GM18519 (cell line): ENCODE measurements around the gene PPM1G.
"Not testable (repeated sequence)": the region's sequence is repeated elsewhere in the genome, so short reads cannot be mapped to it uniquely, and the experiment has no call there.

ENCODE experiments used
- ATAC-seq: cut with Tn5 transposase; IDR thresholded peaks from one replicate; pipeline ENCODE4 v1.9.1; 2021; ENCODE audit warnings: mild to moderate bottlenecking, moderate library complexity; ENCODE audit not compliant: unreplicated experiment, low FRiP score

PPM1G gene

GRCh38 chr2:27409321-27410073 lies at the start of gene PPM1G:
Gene PPM1G (minus strand): TSS chr2:27409591. CDS start chr2:27409422, 169 bp downstream.
- ATAC-seq: peak; percentile 74

DNA sequence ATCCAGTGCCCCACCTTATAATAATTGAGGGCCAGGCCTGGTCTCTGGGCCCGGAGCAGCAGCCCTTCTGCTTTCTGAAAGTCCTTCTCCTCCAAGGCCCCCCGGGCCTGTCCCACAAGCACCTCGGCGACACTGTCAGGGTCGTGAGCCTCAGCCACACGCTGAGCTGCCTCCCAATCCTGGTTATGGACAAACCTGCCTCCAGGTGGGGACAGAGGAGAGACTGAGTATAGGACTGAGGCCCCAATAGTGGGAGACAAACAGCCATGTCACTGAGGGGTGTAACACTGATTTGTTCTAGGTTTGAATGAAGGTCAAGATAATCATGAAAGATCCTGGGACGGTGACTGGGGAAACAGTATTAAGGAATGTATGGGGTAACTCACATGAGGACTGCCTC lies 44.6 kb upstream of the PPM1G start:
- no peak for ATAC-seq

DNA sequence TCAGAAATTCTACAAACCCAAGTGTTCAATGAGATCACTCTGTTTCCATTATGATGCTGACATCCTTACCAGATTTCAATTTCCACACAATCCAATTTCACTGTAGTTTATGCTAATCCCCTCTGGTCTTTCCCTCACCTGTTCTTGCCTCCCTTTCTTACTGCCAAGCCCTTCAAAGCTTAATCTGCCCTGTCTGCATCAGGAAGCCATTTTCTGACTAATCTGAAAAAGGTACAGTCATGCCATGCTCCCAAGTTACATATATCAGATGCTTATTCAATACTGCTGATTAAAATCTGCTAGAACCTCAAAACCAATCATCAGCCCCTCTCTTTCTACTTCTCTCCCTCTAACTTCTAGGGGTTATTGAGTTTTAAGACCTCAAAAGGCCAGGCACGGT lies 41.7 kb upstream of the PPM1G start:
- ATAC-seq: no peak

DNA sequence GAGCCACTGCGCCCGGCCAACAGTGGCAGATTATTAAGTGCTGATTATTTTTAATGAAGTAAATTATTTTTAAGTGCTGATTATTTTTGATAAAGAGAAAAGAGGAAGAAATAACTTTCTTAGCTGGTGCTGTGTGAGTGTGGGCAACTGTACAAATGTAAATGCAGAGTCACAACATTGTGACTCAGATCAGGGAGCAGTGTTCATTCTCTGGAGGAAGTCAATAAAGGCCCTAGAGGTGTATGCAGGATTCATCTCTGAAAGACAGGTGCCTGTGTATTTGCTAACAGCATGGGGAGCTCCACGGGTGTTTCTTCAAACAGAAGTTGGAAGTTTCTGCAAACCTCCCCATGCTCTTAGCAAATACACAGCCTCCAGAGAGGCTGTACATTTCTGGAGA lies 39.0 kb upstream of the PPM1G start:
- ATAC-seq: no peak

GRCh38 chr2:27446057-27446456 lies 36.7 kb upstream of the PPM1G start:
- no peak for ATAC-seq

DNA sequence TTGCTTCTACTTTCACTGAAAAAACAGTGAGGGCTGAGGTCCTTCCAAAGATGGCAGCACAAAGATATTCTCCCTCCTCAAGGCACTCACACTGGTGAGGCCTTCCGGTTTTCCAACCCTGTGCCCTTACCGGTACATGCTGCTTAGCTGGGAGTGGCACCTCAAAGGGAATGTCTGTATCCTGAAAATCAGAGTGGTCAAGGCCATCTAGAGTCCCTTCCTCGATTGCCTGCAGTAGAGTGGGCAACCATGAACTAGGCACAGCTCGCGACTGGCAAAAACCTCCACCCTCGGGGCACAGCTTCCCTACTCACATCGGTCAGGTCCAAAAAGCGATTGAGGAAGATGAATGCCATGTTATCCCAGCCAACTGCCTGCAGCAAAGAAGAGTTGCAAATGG lies 36.2 kb upstream of the PPM1G start:
- ATAC-seq: no peak

DNA sequence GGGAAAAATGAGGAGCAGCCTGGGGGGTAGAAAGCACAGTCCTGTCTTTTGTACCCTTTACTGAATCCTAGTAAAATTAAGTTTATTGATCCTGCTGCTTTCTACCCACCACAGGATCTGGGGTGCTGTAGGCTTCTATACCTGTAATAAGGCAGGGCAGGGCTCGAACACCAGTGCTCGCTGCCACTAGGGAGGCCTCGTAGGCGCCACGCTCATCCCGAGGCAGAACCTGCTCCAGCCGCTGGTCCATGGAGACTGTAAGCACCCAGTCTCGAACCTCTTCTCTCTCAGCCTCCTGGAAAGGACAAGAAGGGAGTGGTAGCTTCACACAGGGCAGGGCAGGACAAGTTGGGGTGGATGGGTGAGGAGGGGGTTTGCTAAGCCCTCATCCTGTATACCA lies 35.8 kb upstream of the PPM1G start:
- ATAC-seq: no peak

- no peak for ATAC-seq
Measured at GRCh38 chr2:27442920-27443282, 33.5 kb upstream of the PPM1G start.

- no peak for ATAC-seq
Measured at GRCh38 chr2:27441958-27442919, 32.8 kb upstream of the PPM1G start, which contains the start of gene KRTCAP3. Gene KRTCAP3 (plus strand): TSS chr2:27442381. CDS start chr2:27442413, 32 bp downstream.

DNA sequence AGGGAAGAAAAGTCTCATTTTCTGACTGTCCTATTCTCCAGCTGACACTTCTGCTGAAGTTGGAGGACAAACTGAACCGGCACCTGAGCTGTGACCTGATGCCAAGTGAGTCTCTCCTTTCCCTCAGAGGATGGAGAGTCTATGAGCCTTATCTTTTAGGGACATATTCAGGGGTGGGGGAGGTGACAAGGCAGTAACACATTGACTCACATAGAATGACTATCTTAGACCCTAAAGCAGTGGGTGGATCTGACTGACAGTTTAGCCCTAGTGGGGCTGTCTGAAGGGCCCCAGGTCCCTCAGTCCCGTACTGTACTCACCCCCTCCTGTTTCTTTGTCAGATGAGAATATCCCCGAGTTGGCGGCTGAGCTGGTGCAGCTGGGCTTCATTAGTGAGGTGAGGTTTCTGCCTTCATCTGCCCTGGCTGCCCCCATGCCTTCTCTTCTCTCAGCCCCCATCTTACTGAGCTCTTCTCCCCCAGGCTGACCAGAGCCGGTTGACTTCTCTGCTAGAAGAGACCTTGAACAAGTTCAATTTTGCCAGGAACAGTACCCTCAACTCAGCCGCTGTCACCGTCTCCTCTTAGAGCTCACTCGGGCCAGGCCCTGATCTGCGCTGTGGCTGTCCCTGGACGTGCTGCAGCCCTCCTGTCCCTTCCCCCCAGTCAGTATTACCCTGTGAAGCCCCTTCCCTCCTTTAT lies 32.0 kb upstream of the PPM1G start:
- ATAC-seq: no peak

DNA sequence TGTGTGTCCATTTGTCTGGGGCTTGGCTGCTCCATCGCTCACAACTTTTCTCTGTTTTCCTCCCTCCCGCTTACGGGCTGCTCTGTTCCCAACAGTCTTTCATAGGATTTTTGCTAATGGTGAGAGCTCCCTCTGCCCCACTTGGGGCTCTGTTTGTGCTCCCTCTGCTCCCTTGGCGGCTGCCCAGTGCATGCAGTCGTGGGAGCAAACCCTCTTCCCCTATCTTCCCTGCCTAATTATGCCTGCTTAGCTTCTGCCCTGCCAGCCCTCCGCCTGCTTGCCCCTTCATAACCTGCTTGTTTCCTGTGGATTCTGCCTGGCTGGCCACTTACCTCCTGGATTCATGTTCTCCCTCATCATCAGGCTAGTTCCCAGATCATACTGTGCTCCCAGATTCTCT lies 26.2 kb upstream of the PPM1G start:
- ATAC-seq: no peak

- ATAC-seq: no peak
Measured at GRCh38 chr2:27431395-27431794, 22.0 kb upstream of the PPM1G start.

- ATAC-seq: peak; percentile 42
Measured at GRCh38 chr2:27428978-27429541, 19.7 kb upstream of the PPM1G start.

DNA sequence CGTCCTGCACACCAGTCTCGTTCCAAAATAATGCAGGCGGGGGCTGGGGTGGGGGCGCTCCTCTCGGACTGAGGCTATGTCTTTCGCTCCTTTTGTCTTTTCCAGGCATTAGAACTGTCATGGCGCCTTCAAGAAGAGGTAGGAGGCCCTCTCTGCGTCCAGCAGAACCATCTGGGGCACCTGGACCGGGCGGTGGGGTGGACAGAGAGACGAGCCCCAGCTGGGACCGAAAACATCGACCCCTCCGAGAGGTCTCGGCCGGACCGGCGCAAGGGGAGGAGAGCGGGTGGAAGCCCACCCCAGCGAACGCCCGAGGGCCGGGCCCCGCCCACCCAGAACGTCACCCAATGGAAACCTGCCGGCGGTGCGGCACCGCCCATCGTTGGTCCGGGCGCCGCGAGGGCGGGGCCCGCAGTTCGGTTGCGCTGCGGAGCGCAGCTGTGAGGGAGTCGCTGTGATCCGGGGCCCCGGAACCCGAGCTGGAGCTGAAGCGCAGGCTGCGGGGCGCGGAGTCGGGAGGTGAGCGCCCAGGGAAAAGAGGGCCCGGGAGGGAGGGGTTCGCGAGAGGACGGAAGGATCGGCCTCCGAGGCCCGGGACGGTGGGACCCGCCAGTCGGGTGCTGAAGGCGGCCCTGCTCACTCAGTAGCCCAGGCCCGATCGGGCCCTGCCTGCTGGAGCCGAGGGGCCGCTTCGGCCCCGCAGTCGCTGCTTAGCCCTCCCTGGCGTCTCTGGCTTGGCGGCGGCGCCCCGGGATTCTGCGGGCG lies 19.0 kb upstream of the PPM1G start, which contains the start of gene NRBP1:
TSS of gene NRBP1 (plus strand) at position 419 of the 765 bp plus-strand sequence. CDS start 4,643 bp downstream, outside the sequence.
- peak; percentile 72 for ATAC-seq

DNA sequence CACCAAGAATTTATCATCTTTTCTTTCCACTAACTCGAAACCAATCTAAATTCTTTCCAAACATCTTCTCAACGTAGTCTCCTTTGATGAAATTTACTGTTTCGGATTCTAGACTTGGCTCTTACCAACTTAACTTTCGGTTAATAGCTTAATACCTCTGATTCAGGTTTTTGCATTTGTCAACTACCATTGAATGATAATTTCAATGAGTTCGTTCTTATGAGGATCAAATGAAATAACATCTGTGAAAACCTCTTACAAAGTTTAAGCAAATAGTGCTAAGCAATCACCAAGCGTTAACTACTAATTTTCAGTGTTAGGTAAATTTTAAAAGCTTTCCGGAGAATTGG lies 18.4 kb upstream of the PPM1G start:
- ATAC-seq: no peak

- not testable (repeated sequence) for ATAC-seq
Measured at GRCh38 chr2:27425039-27425438, 15.6 kb upstream of the PPM1G start.

GRCh38 chr2:27422958-27423357 lies 13.6 kb upstream of the PPM1G start:
- ATAC-seq: no peak

DNA sequence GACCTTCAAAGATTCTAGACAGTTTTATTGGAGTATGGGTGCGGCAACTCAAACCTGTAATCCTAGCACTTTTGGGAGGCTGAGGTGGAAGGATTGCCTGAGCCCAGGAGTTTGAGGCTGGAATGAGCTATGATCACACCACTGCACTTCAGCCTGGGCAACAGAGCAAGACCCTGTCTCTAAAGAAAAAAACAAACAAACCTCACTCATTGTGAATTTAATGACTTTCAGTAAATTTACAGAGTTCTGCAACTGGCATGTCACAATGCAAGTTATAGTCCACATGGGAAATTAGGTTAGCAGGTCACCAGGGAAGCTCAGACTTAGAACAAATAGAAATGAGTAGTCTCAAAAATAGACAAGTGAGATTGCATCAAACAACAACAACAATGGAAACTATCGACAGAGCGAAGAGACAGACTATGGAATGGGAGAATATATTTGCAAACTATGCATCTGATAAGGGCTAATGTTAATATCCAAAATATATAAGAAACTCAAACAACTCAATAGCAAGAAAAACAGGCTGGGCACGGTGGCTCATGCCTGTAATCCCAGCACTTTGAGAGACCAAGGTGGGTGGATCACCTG lies 12.4 kb upstream of the PPM1G start:
- no peak for ATAC-seq

DNA sequence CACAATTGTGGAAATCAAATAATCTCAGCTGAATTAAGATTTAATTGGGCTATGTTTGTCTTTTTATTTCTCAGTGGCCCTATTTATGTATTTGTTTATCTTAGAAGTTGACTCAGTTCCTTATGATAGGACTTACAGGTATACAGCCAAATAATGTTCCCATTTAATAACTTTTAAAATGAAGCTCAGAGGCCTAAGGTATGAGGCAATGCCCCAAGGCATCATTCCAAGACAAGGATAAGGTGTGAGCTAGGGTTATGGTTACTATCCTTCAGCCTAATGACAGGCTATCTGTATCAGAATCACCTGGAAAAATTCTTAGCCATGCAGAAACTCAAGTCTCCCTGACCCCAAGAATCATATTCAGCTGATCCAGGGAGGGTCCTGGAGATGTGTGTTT lies 11.6 kb upstream of the PPM1G start:
- ATAC-seq: no peak
